GM21367 (cell line): ENCODE results near the gene TOM1L1.

Experiments
- ATAC-seq: cut with Tn5 transposase; IDR thresholded peaks from one replicate; pipeline ENCODE4 v1.9.1; 2021; ENCODE audit not compliant: unreplicated experiment

Gene TOM1L1

GRCh38 chr17:54985476-54985875 is 84.8 kb downstream of the TOM1L1 start:
- no peak for ATAC-seq

GRCh38 chr17:54990118-54990517 is 89.5 kb downstream of the TOM1L1 start:
- no peak for ATAC-seq

- no peak for ATAC-seq
Observed at GRCh38 chr17:54991567-54991966, 90.9 kb downstream of the TOM1L1 start.

- ATAC-seq: no peak
Observed at GRCh38 chr17:54992797-54993639, 92.4 kb downstream of the TOM1L1 start.

GRCh38 chr17:54996441-54996840 is 95.8 kb downstream of the TOM1L1 start:
- ATAC-seq: no peak

GRCh38 chr17:55002458-55002857 is 101.8 kb downstream of the TOM1L1 start:
- ATAC-seq: no peak

GRCh38 chr17:55004484-55004883 is 103.8 kb downstream of the TOM1L1 start:
- no peak for ATAC-seq

GRCh38 chr17:55005520-55005919 is 104.9 kb downstream of the TOM1L1 start:
- ATAC-seq: no peak
